H1 (cell line): Measurements from ENCODE around the gene SCUBE2. TPM values are rescaled to one million over a fixed set of nuclear protein-coding genes. Genes with fewer than 3 reads are reported as not detected.

ENCODE experiments used
- CTCF ChIA-PET: fragments of 300-600 bp; sonication (Branson Sonifier 250); formaldehyde crosslinking; loops from one replicate; lab custom pipeline; 2021; ENCODE audit not compliant: partially characterized antibody; lab: Charles Lee
- POLR2A ChIA-PET: fragments of 300-600 bp; sonication (Branson Sonifier 250); formaldehyde crosslinking; loops from one replicate; lab custom pipeline; 2021; ENCODE audit warnings: inconsistent platforms; ENCODE audit not compliant: partially characterized antibody; lab: Charles Lee
- DNase-seq, 2 experiments: peaks; one replicate each; pipeline versions ENCODE4 v3.0.0 to v3.0.0-alpha.2; 2010 to 2022; ENCODE audit warnings: low spot score in 2 of 2, low read depth in 1 of 2, mixed read lengths in 1 of 2
- FAIRE-seq: peaks from 2 replicates; lab custom pipeline; 2011; peaks lifted over from hg19 to GRCh38; lab: Jason Lieb, UNC
- H2AFZ ChIP-seq: 2 replicates; pipeline ENCODE4 v1.8.1; 2012; ENCODE audit warnings: low read length, inconsistent platforms
- H2AK5ac ChIP-seq: 2 replicates; pipeline ENCODE4 v1.6.1; 2013; ENCODE audit warnings: low read depth, low read length
- H2BK120ac ChIP-seq: replicated peaks from 2 replicates; pipeline ENCODE3; 2013; ENCODE audit warnings: low read depth, low read length, inconsistent platforms
- H2BK12ac ChIP-seq: 2 replicates; pipeline ENCODE4 v1.6.1; 2013; ENCODE audit warnings: low read depth, low read length
- H2BK15ac ChIP-seq: 2 replicates; pipeline ENCODE4 v1.6.1; 2013; ENCODE audit warnings: low read length
- H2BK20ac ChIP-seq: 2 replicates; pipeline ENCODE4 v1.6.1; 2013; ENCODE audit warnings: low read length
- H2BK5ac ChIP-seq: 2 replicates; pipeline ENCODE4 v1.6.1; 2013; ENCODE audit warnings: low read depth, low read length
- H3K14ac ChIP-seq: 2 replicates; pipeline ENCODE4 v1.6.1; 2013; ENCODE audit warnings: inconsistent platforms; ENCODE audit not compliant: insufficient read length
- H3K18ac ChIP-seq: 2 replicates; pipeline ENCODE4 v1.6.1; 2013; ENCODE audit warnings: low read length; ENCODE audit errors: extremely low read depth
- H3K23ac ChIP-seq: 2 replicates; pipeline ENCODE4 v1.6.1; 2013; ENCODE audit warnings: inconsistent platforms; ENCODE audit not compliant: insufficient read length
- H3K23me2 ChIP-seq: 2 replicates; pipeline ENCODE4 v1.6.1; 2013; ENCODE audit warnings: low read depth, low read length
- H3K27ac ChIP-seq: 2 replicates; pipeline ENCODE4 v1.6.1; 2011; ENCODE audit warnings: low read depth, low read length, inconsistent platforms
- H3K27me3 ChIP-seq, 4 experiments: replicated peaks in 1 of 4; 1 replicate in 1 of 4; 2 replicates in 3 of 4; pipeline versions ENCODE4 v1.6.1 to v1.8.1; 2011 to 2013; ENCODE audit warnings: low read length in 3 of 4, mild to moderate bottlenecking in 3 of 4, inconsistent platforms in 2 of 4, mixed read lengths in 2 of 4, moderate library complexity in 1 of 4; ENCODE audit not compliant: control insufficient read depth in 3 of 4, insufficient read depth in 3 of 4; ENCODE audit errors: extremely low read depth in 1 of 4
- H3K36me3 ChIP-seq, 4 experiments: 2 replicates each; pipeline versions ENCODE4 v1.6.1 to v1.8.1; 2011 to 2013; ENCODE audit warnings: mild to moderate bottlenecking in 4 of 4, low read length in 3 of 4, moderate library complexity in 2 of 4, control low read depth in 1 of 4, inconsistent platforms in 1 of 4; ENCODE audit not compliant: insufficient read depth in 4 of 4, control insufficient read depth in 2 of 4
- H3K4ac ChIP-seq: replicated peaks from 2 replicates; pipeline ENCODE3; 2013; ENCODE audit warnings: low read length, low read depth, mixed read lengths, inconsistent platforms; ENCODE audit not compliant: insufficient read length
- H3K4me1 ChIP-seq, 4 experiments: replicated peaks in 1 of 4; 1 replicate in 1 of 4; 2 replicates in 3 of 4; pipeline versions ENCODE4 v1.6.1 to v1.8.1; 2011 to 2013; ENCODE audit warnings: low read length in 3 of 4, inconsistent platforms in 2 of 4, mixed read lengths in 1 of 4; ENCODE audit not compliant: insufficient read depth in 4 of 4, control insufficient read depth in 3 of 4
- H3K4me2 ChIP-seq, 2 experiments: 2 replicates each; pipeline versions ENCODE4 v1.6.1 to v1.8.1; 2011 to 2013; ENCODE audit warnings: low read depth in 2 of 2, low read length in 2 of 2, control low read depth in 1 of 2, inconsistent platforms in 1 of 2, mild to moderate bottlenecking in 1 of 2; ENCODE audit not compliant: insufficient read depth in 1 of 2
- H3K4me3 ChIP-seq, 4 experiments: fragments of 200-600, 300-600 bp in 1 of 4; sonication (generic), shearing (Covaris generic), sonication (Bioruptor Twin) in 1 of 4; 2 replicates each; pipeline versions ENCODE4 v1.5.1 to v1.8.1; 2011 to 2016; ENCODE audit warnings: low read length in 4 of 4, low read depth in 3 of 4, control low read depth in 2 of 4, inconsistent platforms in 2 of 4, mild to moderate bottlenecking in 2 of 4, mixed read lengths in 1 of 4, moderate library complexity in 1 of 4; ENCODE audit not compliant: insufficient read depth in 2 of 4; ENCODE audit errors: extremely low read depth in 1 of 4
- H3K56ac ChIP-seq: replicated peaks from 2 replicates; pipeline ENCODE3; 2013; ENCODE audit warnings: low read depth, mild to moderate bottlenecking, mixed read lengths, low read length, inconsistent platforms; ENCODE audit not compliant: insufficient read length
- H3K79me1 ChIP-seq: 2 replicates; pipeline ENCODE4 v1.6.1; 2013; ENCODE audit warnings: low read depth, low read length, control low read depth
- H3K79me2 ChIP-seq, 2 experiments: 2 replicates each; pipeline versions ENCODE4 v1.6.1 to v1.8.1; 2012 to 2013; ENCODE audit warnings: low read length in 2 of 2, mild to moderate bottlenecking in 2 of 2, inconsistent platforms in 1 of 2; ENCODE audit not compliant: insufficient read depth in 2 of 2, control insufficient read depth in 1 of 2
- H3K9ac ChIP-seq, 4 experiments: replicated peaks in 1 of 4; 1 replicate in 1 of 4; 2 replicates in 3 of 4; pipeline versions ENCODE4 v1.6.1 to v1.8.1; 2011 to 2013; ENCODE audit warnings: low read depth in 3 of 4, low read length in 3 of 4, control low read depth in 2 of 4, mild to moderate bottlenecking in 2 of 4, moderate library complexity in 2 of 4, inconsistent platforms in 1 of 4; ENCODE audit errors: extremely low read depth in 1 of 4
- H3K9me3 ChIP-seq, 2 experiments: 2 replicates each; pipeline versions ENCODE4 v1.6.1 to v1.8.1; 2012 to 2013; ENCODE audit warnings: mild to moderate bottlenecking in 2 of 2, moderate library complexity in 2 of 2, control low read depth in 1 of 2, inconsistent platforms in 1 of 2, low read depth in 1 of 2, low read length in 1 of 2, mixed read lengths in 1 of 2; ENCODE audit not compliant: insufficient read depth in 2 of 2
- H4K20me1 ChIP-seq, 2 experiments: replicated peaks in 1 of 2; 2 replicates each; pipeline versions ENCODE3 to v1.8.1; 2011 to 2013; ENCODE audit warnings: inconsistent platforms in 2 of 2, low read length in 2 of 2, mild to moderate bottlenecking in 1 of 2; ENCODE audit not compliant: insufficient read depth in 2 of 2, control insufficient read depth in 1 of 2
- H4K5ac ChIP-seq: 2 replicates; pipeline ENCODE4 v1.6.1; 2013; ENCODE audit warnings: low read length, low read depth, mixed read lengths, inconsistent platforms; ENCODE audit not compliant: insufficient read length
- H4K8ac ChIP-seq: 2 replicates; pipeline ENCODE4 v1.8.0; 2013; ENCODE audit warnings: mild to moderate bottlenecking, moderate library complexity, low read length, inconsistent platforms; ENCODE audit not compliant: insufficient read depth; ENCODE audit errors: extremely low read depth
- H4K91ac ChIP-seq: replicated peaks from 2 replicates; pipeline ENCODE3; 2013; ENCODE audit warnings: low read length, mixed read lengths, inconsistent platforms; ENCODE audit not compliant: insufficient read length
- EP300 ChIP-seq, 2 experiments: IDR thresholded peaks; 1 replicate in 1 of 2; 2 replicates in 1 of 2; pipeline ENCODE4 v1.6.1; 2011 to 2012; ENCODE audit warnings: low read depth in 2 of 2, low read length in 2 of 2, mild to moderate bottlenecking in 2 of 2, borderline replicate concordance in 1 of 2, inconsistent platforms in 1 of 2, moderate library complexity in 1 of 2
- GABPA ChIP-seq: IDR thresholded peaks from 2 replicates; pipeline ENCODE4 v1.6.1; 2011; ENCODE audit warnings: mild to moderate bottlenecking, low read length, moderate library complexity, borderline replicate concordance; ENCODE audit not compliant: insufficient read depth
- HDAC2 ChIP-seq, 2 experiments: fragments of 300-600 bp in 1 of 2; sonication (generic) in 1 of 2; IDR thresholded peaks; 2 replicates each; pipeline ENCODE4 v1.6.1; 2011 to 2012; ENCODE audit warnings: low read depth in 2 of 2, low read length in 2 of 2, mild to moderate bottlenecking in 2 of 2, moderate library complexity in 2 of 2, borderline replicate concordance in 1 of 2, inconsistent platforms in 1 of 2
- JUN ChIP-seq: IDR thresholded peaks from 2 replicates; pipeline ENCODE4 v1.6.1; 2011; ENCODE audit warnings: low read depth, mild to moderate bottlenecking, improper control_type of control experiment, low read length
- JUND ChIP-seq: IDR thresholded peaks from 2 replicates; pipeline ENCODE4 v1.6.1; 2011; ENCODE audit warnings: mild to moderate bottlenecking, improper control_type of control experiment, low read length
- KDM5A ChIP-seq: fragments of 200-600 bp; IDR thresholded peaks from 2 replicates; pipeline ENCODE4 v1.7.1; 2012; ENCODE audit warnings: mild to moderate bottlenecking, low read length, inconsistent platforms, mixed read lengths
- MAFK ChIP-seq: IDR thresholded peaks from 2 replicates; pipeline ENCODE4 v1.6.1; 2012; ENCODE audit warnings: low read depth, mild to moderate bottlenecking, improper control_type of control experiment, low read length
- POU5F1 ChIP-seq: IDR thresholded peaks from 2 replicates; pipeline ENCODE4 v1.6.1; 2011; ENCODE audit warnings: low read depth, mild to moderate bottlenecking, low read length, moderate library complexity
- RAD21 ChIP-seq, 2 experiments: IDR thresholded peaks in 1 of 2; conservative IDR thresholded peaks in 1 of 2; 2 replicates each; pipeline ENCODE4 v1.6.1; 2011; ENCODE audit warnings: low read depth in 2 of 2, low read length in 2 of 2, improper control_type of control experiment in 1 of 2, inconsistent platforms in 1 of 2, mild to moderate bottlenecking in 1 of 2, moderate library complexity in 1 of 2
- RNF2 ChIP-seq: fragments of 200-900, 300-1000 bp; sonication (generic); IDR thresholded peaks from 2 replicates; pipeline ENCODE4 v1.7.1; 2016; ENCODE audit warnings: borderline replicate concordance, low read depth, mild to moderate bottlenecking, antibody characterized with exemption, low read length; ENCODE audit not compliant: poor library complexity, severe bottlenecking; ENCODE audit errors: missing control alignments
- SAP30 ChIP-seq: fragments of 300-600 bp; sonication (generic); IDR thresholded peaks from 2 replicates; pipeline ENCODE4 v1.7.1; 2012; ENCODE audit warnings: low read length, moderate library complexity, mild to moderate bottlenecking, inconsistent platforms; ENCODE audit not compliant: insufficient read depth, insufficient replicate concordance
- SUZ12 ChIP-seq: fragments of 200-600 bp; sonication (generic); IDR thresholded peaks from 2 replicates; pipeline ENCODE4 v1.6.1; 2012; ENCODE audit warnings: mild to moderate bottlenecking, inconsistent platforms, low read length, moderate library complexity, mixed read lengths
- TAF1 ChIP-seq: IDR thresholded peaks from 2 replicates; pipeline ENCODE4 v1.6.1; 2011; ENCODE audit warnings: mild to moderate bottlenecking, low read depth, low read length
- WGBS, 2 experiments: shearing (Covaris generic) in 1 of 2; methylation state at CpG; one replicate each; pipeline versions ENCODE4 v1.1.6 to v1.1.7; 2013 to 2015; ENCODE audit warnings: low lambda C conversion rate in 2 of 2, mixed read lengths in 2 of 2, inconsistent platforms in 1 of 2, low coverage in 1 of 2, missing lambda C conversion rate in 1 of 2; ENCODE audit not compliant: insufficient replicate concordance in 2 of 2, insufficient coverage in 1 of 2, insufficient read length in 1 of 2; ENCODE audit errors: extremely low coverage in 1 of 2, missing lambda C conversion rate in 1 of 2; 5-methylcytosine and 5-hydroxymethylcytosine counted together
- polyA plus RNA-seq, 7 experiments: library from polyadenylated mRNA; depleted of rRNA in 3 of 7; stranded (reverse) in 5 of 7; unstranded in 2 of 7; fragments of >200 nt in 5 of 7; fragments of 200-250 nt in 2 of 7; gene quantifications; 1 replicate in 5 of 7; 2 replicates in 1 of 7; 4 replicates in 1 of 7; pipeline versions ENCODE4 v1.2.1 to v1.2.3, GENCODE V29; 2011 to 2013; ENCODE audit warnings: missing spikeins in 2 of 7, mixed read lengths in 2 of 7
- total RNA-seq: library from RNA; stranded (reverse); fragmentation: NEBNext Ultra II Directional; extraction: Animal tissue kit (Norgen Biotek cat#: 25700); gene quantifications from 2 replicates; pipeline ENCODE4 v1.2.1, GENCODE V29; 2021

The SCUBE2 gene
- total and polyA plus RNA-seq, 2 of the 8 experiments (the other 6 are each of a cell fraction or from before 2014, with no cell fraction given) = 0.29 to 1.2 TPM

DNA sequence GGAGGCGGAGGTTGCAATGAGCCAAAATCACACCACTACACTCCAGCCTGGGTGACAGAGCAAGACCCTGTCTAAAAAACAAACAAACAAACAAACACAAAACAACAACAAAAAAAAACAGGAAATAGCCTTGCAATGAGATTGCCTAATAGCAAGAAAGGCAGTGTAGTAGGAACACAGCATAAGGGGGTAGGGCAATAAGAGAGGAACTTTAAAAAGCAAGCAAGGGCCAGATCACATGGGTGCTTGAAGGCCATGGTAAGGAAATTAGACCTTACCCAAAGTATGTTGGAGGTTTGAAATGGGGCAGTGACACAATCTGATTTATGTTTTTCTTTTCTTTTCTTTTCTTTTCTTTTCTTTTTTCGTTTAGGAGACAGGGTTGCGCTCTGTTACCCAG lies 52.9 kb downstream of the SCUBE2 start:
- H2BK12ac ChIP-seq = no peak overlapping the region; the same call in 1 of the 2 replicates
- no peak overlapping the region for H2BK20ac ChIP-seq
- H2BK5ac ChIP-seq = no peak overlapping the region
- H3K27ac ChIP-seq = no peak overlapping the region
- 100% methylated on average over 3 of the region's 3 CpGs; no CpG with 5 or more reads in 1 of the 2 experiments for WGBS, 2 experiments
- no peak overlapping the region for H3K56ac ChIP-seq
- no peak overlapping the region for H3K4ac ChIP-seq
- H4K91ac ChIP-seq = no peak overlapping the region
- no peak overlapping the region for H4K5ac ChIP-seq
- H3K14ac ChIP-seq = no peak overlapping the region
- no peaks in the 10 kb centered on the region for H3K79me2 ChIP-seq
- no peak overlapping the region for H4K8ac ChIP-seq
- H2AFZ ChIP-seq = no peak overlapping the region
- H3K27me3 ChIP-seq = no peaks in the 10 kb centered on the region
- ChIA-PET POLR2A (no interaction called here), CTCF (interaction anchor here (0.9 to 2.0 kb wide), 5 partner anchors 9 to 40 kb away, joined by 3 to 6 read pairs (median 3); partner anchors contain the start of gene NRIP3)
- no peak overlapping the region for H2BK15ac ChIP-seq
- H3K79me1 ChIP-seq = no peaks in the 10 kb centered on the region
- H3K4me2 ChIP-seq = no peak overlapping the region
- H2BK120ac ChIP-seq = no peak overlapping the region
- H2AK5ac ChIP-seq = no peak overlapping the region
- H3K23ac ChIP-seq = no peak overlapping the region
- no peak overlapping the region for H3K9ac ChIP-seq
- H3K9me3 ChIP-seq = no peaks in the 10 kb centered on the region
- H4K20me1 ChIP-seq = no peaks in the 10 kb centered on the region
- DNase-seq = no peak
- no peaks in the 10 kb centered on the region for H3K36me3 ChIP-seq
- no peak for FAIRE-seq
- peaks cover 0 to 8% (median 2%) of the 10 kb centered on the region in 4 experiments; a peak in 3 of 7 replicates for H3K4me1 ChIP-seq
- no peaks in the 10 kb centered on the region for H3K23me2 ChIP-seq
- no peak overlapping the region for H3K18ac ChIP-seq
- H3K4me3 ChIP-seq = no peak overlapping the region
- TF ChIP-seq RAD21 (IDR thresholded peaks at IDR 0.05 in 1 of 2, conservative IDR thresholded peaks at IDR 0.05 in 1 of 2; ENCODE audit: low read depth in 2 of 2, low read length in 2 of 2) = no peak
- TF ChIP-seq SAP30 = no peak
- no peak for TF ChIP-seq TAF1
- TF ChIP-seq EP300 (IDR thresholded peaks at IDR 0.05; ENCODE audit: borderline replicate concordance in 1 of 2, low read depth in 2 of 2, low read length in 2 of 2) = no peak
- TF ChIP-seq POU5F1 = no peak
- no peak for TF ChIP-seq JUN
- TF ChIP-seq SUZ12 = no peak
- TF ChIP-seq MAFK = no peak
- TF ChIP-seq RNF2 = no peak
- no peak for TF ChIP-seq HDAC2 (IDR thresholded peaks at IDR 0.05; ENCODE audit: borderline replicate concordance in 1 of 2, low read depth in 2 of 2, low read length in 2 of 2)
- TF ChIP-seq JUND = no peak
- no peak for TF ChIP-seq GABPA
- TF ChIP-seq KDM5A = no peak
